Measurements from ENCODE around the gene OTOGL.

GRCh38 chr12:80262346-80262745, 163.0 kb downstream of the OTOGL start:
- TF ChIP-seq ZNF549 (tag by site-specific recombination; IDR thresholded peaks at IDR 0.05) (no peak), CTCF (tag by site-specific recombination; IDR thresholded peaks at IDR 0.05) (no peak), ZNF580 (tag by site-specific recombination; IDR thresholded peaks at IDR 0.05) (no peak), REST (tag by site-specific recombination; IDR thresholded peaks at IDR 0.05) (no peak), ZNF423 (tag by site-specific recombination; IDR thresholded peaks at IDR 0.05) (no peak), ZNF768 (tag by site-specific recombination; IDR thresholded peaks at IDR 0.05) (no peak), ZBTB10 (tag by site-specific recombination; IDR thresholded peaks at IDR 0.05) (no peak), ZNF10 (tag by site-specific recombination; IDR thresholded peaks at IDR 0.05) (no peak), PRDM6 (tag by site-specific recombination; IDR thresholded peaks at IDR 0.05) (no peak), ZNF843 (tag by site-specific recombination; IDR thresholded peaks at IDR 0.05) (no peak), TCF7L2 (IDR thresholded peaks at IDR 0.05; ENCODE audit: borderline replicate concordance, low read depth, low read length) (no peak), SALL2 (tag by site-specific recombination; IDR thresholded peaks at IDR 0.05; ENCODE audit: borderline replicate concordance) (no peak)
